Dermis microvascular lymphatic vessel endothelial cell (primary cell): Measurements from ENCODE around the gene XDH. TPM values are rescaled to one million over a fixed set of nuclear protein-coding genes. Genes with fewer than 3 reads are reported as not detected.

Source experiments
- DNase-seq, 2 donors: peaks; one replicate each; pipeline versions ENCODE4 v3.0.0 to v3.0.0-alpha.2; 2010; ENCODE audit warnings: low read depth in 2 of 2
- total RNA-seq: library from RNA; depleted of rRNA; stranded (reverse); fragments of >200 nt; gene quantifications from 2 replicates; pipeline ENCODE4 v1.2.1, GENCODE V29; 2014

The XDH gene
- total RNA-seq, 1 donor from 2014 or later, result not detected

DNA sequence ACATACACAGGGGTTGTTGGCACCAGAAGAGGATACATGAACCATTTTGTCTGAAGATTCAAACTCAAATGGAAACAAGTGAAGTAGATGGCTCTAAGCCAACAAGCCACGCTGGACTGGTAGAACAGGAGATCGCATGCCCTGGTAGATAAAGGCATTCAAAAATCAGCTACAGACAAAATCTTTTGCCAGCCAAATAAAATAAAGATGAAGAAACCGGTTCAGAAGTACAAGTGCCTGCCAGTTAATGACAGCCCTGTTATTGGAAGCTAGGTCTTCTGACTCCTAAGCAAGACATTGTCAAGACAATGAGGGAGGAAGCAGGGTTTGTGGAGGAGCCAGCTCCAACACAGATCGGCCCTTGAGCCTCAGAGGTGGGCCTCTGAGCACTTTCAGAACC lies 128.3 kb downstream of the XDH start:
- peak in 1 of 2 donors; percentile 43 for DNase-seq

Other genes with a start within 250 kb of the XDH start
- under 0.01 TPM in 2 replicates for gene CAPN14, start 197.2 kb downstream of the XDH start, total RNA-seq
- 4.0 and 14.5 TPM in 2 replicates for gene EHD3, start 180.6 kb downstream of the XDH start, total RNA-seq
- gene SRD5A2, start 166.2 kb upstream of the XDH start, total RNA-seq, result not detected in 2 replicates